H1 (cell line): Measurements from ENCODE around the gene SDHAF4. TPM values are rescaled to one million over a fixed set of nuclear protein-coding genes. Genes with fewer than 3 reads are reported as not detected.

Experiments
- CTCF ChIA-PET: fragments of 300-600 bp; sonication (Branson Sonifier 250); formaldehyde crosslinking; loops from one replicate; lab custom pipeline; 2021; ENCODE audit not compliant: partially characterized antibody; lab: Charles Lee
- POLR2A ChIA-PET: fragments of 300-600 bp; sonication (Branson Sonifier 250); formaldehyde crosslinking; loops from one replicate; lab custom pipeline; 2021; ENCODE audit warnings: inconsistent platforms; ENCODE audit not compliant: partially characterized antibody; lab: Charles Lee
- DNase-seq, 2 experiments: peaks; one replicate each; pipeline versions ENCODE4 v3.0.0 to v3.0.0-alpha.2; 2010 to 2022; ENCODE audit warnings: low spot score in 2 of 2, low read depth in 1 of 2, mixed read lengths in 1 of 2
- FAIRE-seq: peaks from 2 replicates; lab custom pipeline; 2011; peaks lifted over from hg19 to GRCh38; lab: Jason Lieb, UNC
- H2AFZ ChIP-seq: 2 replicates; pipeline ENCODE4 v1.8.1; 2012; ENCODE audit warnings: low read length, inconsistent platforms
- H2AK5ac ChIP-seq: 2 replicates; pipeline ENCODE4 v1.6.1; 2013; ENCODE audit warnings: low read depth, low read length
- H2BK120ac ChIP-seq: replicated peaks from 2 replicates; pipeline ENCODE3; 2013; ENCODE audit warnings: low read depth, low read length, inconsistent platforms
- H2BK12ac ChIP-seq: 2 replicates; pipeline ENCODE4 v1.6.1; 2013; ENCODE audit warnings: low read depth, low read length
- H2BK15ac ChIP-seq: 2 replicates; pipeline ENCODE4 v1.6.1; 2013; ENCODE audit warnings: low read length
- H2BK20ac ChIP-seq: 2 replicates; pipeline ENCODE4 v1.6.1; 2013; ENCODE audit warnings: low read length
- H2BK5ac ChIP-seq: 2 replicates; pipeline ENCODE4 v1.6.1; 2013; ENCODE audit warnings: low read depth, low read length
- H3K14ac ChIP-seq: 2 replicates; pipeline ENCODE4 v1.6.1; 2013; ENCODE audit warnings: inconsistent platforms; ENCODE audit not compliant: insufficient read length
- H3K18ac ChIP-seq: 2 replicates; pipeline ENCODE4 v1.6.1; 2013; ENCODE audit warnings: low read length; ENCODE audit errors: extremely low read depth
- H3K23ac ChIP-seq: 2 replicates; pipeline ENCODE4 v1.6.1; 2013; ENCODE audit warnings: inconsistent platforms; ENCODE audit not compliant: insufficient read length
- H3K23me2 ChIP-seq: 2 replicates; pipeline ENCODE4 v1.6.1; 2013; ENCODE audit warnings: low read depth, low read length
- H3K27ac ChIP-seq: 2 replicates; pipeline ENCODE4 v1.6.1; 2011; ENCODE audit warnings: low read depth, low read length, inconsistent platforms
- H3K27me3 ChIP-seq, 4 experiments: replicated peaks in 1 of 4; 1 replicate in 1 of 4; 2 replicates in 3 of 4; pipeline versions ENCODE4 v1.6.1 to v1.8.1; 2011 to 2013; ENCODE audit warnings: low read length in 3 of 4, mild to moderate bottlenecking in 3 of 4, inconsistent platforms in 2 of 4, mixed read lengths in 2 of 4, moderate library complexity in 1 of 4; ENCODE audit not compliant: control insufficient read depth in 3 of 4, insufficient read depth in 3 of 4; ENCODE audit errors: extremely low read depth in 1 of 4
- H3K36me3 ChIP-seq, 4 experiments: 2 replicates each; pipeline versions ENCODE4 v1.6.1 to v1.8.1; 2011 to 2013; ENCODE audit warnings: mild to moderate bottlenecking in 4 of 4, low read length in 3 of 4, moderate library complexity in 2 of 4, control low read depth in 1 of 4, inconsistent platforms in 1 of 4; ENCODE audit not compliant: insufficient read depth in 4 of 4, control insufficient read depth in 2 of 4
- H3K4ac ChIP-seq: replicated peaks from 2 replicates; pipeline ENCODE3; 2013; ENCODE audit warnings: low read length, low read depth, mixed read lengths, inconsistent platforms; ENCODE audit not compliant: insufficient read length
- H3K4me1 ChIP-seq, 4 experiments: replicated peaks in 1 of 4; 1 replicate in 1 of 4; 2 replicates in 3 of 4; pipeline versions ENCODE4 v1.6.1 to v1.8.1; 2011 to 2013; ENCODE audit warnings: low read length in 3 of 4, inconsistent platforms in 2 of 4, mixed read lengths in 1 of 4; ENCODE audit not compliant: insufficient read depth in 4 of 4, control insufficient read depth in 3 of 4
- H3K4me2 ChIP-seq, 2 experiments: 2 replicates each; pipeline versions ENCODE4 v1.6.1 to v1.8.1; 2011 to 2013; ENCODE audit warnings: low read depth in 2 of 2, low read length in 2 of 2, control low read depth in 1 of 2, inconsistent platforms in 1 of 2, mild to moderate bottlenecking in 1 of 2; ENCODE audit not compliant: insufficient read depth in 1 of 2
- H3K4me3 ChIP-seq, 4 experiments: fragments of 200-600, 300-600 bp in 1 of 4; sonication (generic), shearing (Covaris generic), sonication (Bioruptor Twin) in 1 of 4; 2 replicates each; pipeline versions ENCODE4 v1.5.1 to v1.8.1; 2011 to 2016; ENCODE audit warnings: low read length in 4 of 4, low read depth in 3 of 4, control low read depth in 2 of 4, inconsistent platforms in 2 of 4, mild to moderate bottlenecking in 2 of 4, mixed read lengths in 1 of 4, moderate library complexity in 1 of 4; ENCODE audit not compliant: insufficient read depth in 2 of 4; ENCODE audit errors: extremely low read depth in 1 of 4
- H3K56ac ChIP-seq: replicated peaks from 2 replicates; pipeline ENCODE3; 2013; ENCODE audit warnings: low read depth, mild to moderate bottlenecking, mixed read lengths, low read length, inconsistent platforms; ENCODE audit not compliant: insufficient read length
- H3K79me1 ChIP-seq: 2 replicates; pipeline ENCODE4 v1.6.1; 2013; ENCODE audit warnings: low read depth, low read length, control low read depth
- H3K79me2 ChIP-seq, 2 experiments: 2 replicates each; pipeline versions ENCODE4 v1.6.1 to v1.8.1; 2012 to 2013; ENCODE audit warnings: low read length in 2 of 2, mild to moderate bottlenecking in 2 of 2, inconsistent platforms in 1 of 2; ENCODE audit not compliant: insufficient read depth in 2 of 2, control insufficient read depth in 1 of 2
- H3K9ac ChIP-seq, 4 experiments: replicated peaks in 1 of 4; 1 replicate in 1 of 4; 2 replicates in 3 of 4; pipeline versions ENCODE4 v1.6.1 to v1.8.1; 2011 to 2013; ENCODE audit warnings: low read depth in 3 of 4, low read length in 3 of 4, control low read depth in 2 of 4, mild to moderate bottlenecking in 2 of 4, moderate library complexity in 2 of 4, inconsistent platforms in 1 of 4; ENCODE audit errors: extremely low read depth in 1 of 4
- H3K9me3 ChIP-seq, 2 experiments: 2 replicates each; pipeline versions ENCODE4 v1.6.1 to v1.8.1; 2012 to 2013; ENCODE audit warnings: mild to moderate bottlenecking in 2 of 2, moderate library complexity in 2 of 2, control low read depth in 1 of 2, inconsistent platforms in 1 of 2, low read depth in 1 of 2, low read length in 1 of 2, mixed read lengths in 1 of 2; ENCODE audit not compliant: insufficient read depth in 2 of 2
- H4K20me1 ChIP-seq, 2 experiments: replicated peaks in 1 of 2; 2 replicates each; pipeline versions ENCODE3 to v1.8.1; 2011 to 2013; ENCODE audit warnings: inconsistent platforms in 2 of 2, low read length in 2 of 2, mild to moderate bottlenecking in 1 of 2; ENCODE audit not compliant: insufficient read depth in 2 of 2, control insufficient read depth in 1 of 2
- H4K5ac ChIP-seq: 2 replicates; pipeline ENCODE4 v1.6.1; 2013; ENCODE audit warnings: low read length, low read depth, mixed read lengths, inconsistent platforms; ENCODE audit not compliant: insufficient read length
- H4K8ac ChIP-seq: 2 replicates; pipeline ENCODE4 v1.8.0; 2013; ENCODE audit warnings: mild to moderate bottlenecking, moderate library complexity, low read length, inconsistent platforms; ENCODE audit not compliant: insufficient read depth; ENCODE audit errors: extremely low read depth
- H4K91ac ChIP-seq: replicated peaks from 2 replicates; pipeline ENCODE3; 2013; ENCODE audit warnings: low read length, mixed read lengths, inconsistent platforms; ENCODE audit not compliant: insufficient read length
- EZH2 ChIP-seq: fragments of 200-600 bp; sonication (generic); IDR thresholded peaks from 2 replicates; pipeline ENCODE4 v1.7.1; 2012; ENCODE audit warnings: low read depth, mild to moderate bottlenecking, moderate library complexity, low read length, inconsistent platforms; ENCODE audit not compliant: severe bottlenecking
- HDAC2 ChIP-seq, 2 experiments: fragments of 300-600 bp in 1 of 2; sonication (generic) in 1 of 2; IDR thresholded peaks; 2 replicates each; pipeline ENCODE4 v1.6.1; 2011 to 2012; ENCODE audit warnings: low read depth in 2 of 2, low read length in 2 of 2, mild to moderate bottlenecking in 2 of 2, moderate library complexity in 2 of 2, borderline replicate concordance in 1 of 2, inconsistent platforms in 1 of 2
- RNF2 ChIP-seq: fragments of 200-900, 300-1000 bp; sonication (generic); IDR thresholded peaks from 2 replicates; pipeline ENCODE4 v1.7.1; 2016; ENCODE audit warnings: borderline replicate concordance, low read depth, mild to moderate bottlenecking, antibody characterized with exemption, low read length; ENCODE audit not compliant: poor library complexity, severe bottlenecking; ENCODE audit errors: missing control alignments
- SIN3A ChIP-seq, 2 experiments: IDR thresholded peaks in 1 of 2; conservative IDR thresholded peaks in 1 of 2; 2 replicates each; pipeline ENCODE4 v1.6.1; 2011 to 2012; ENCODE audit warnings: low read length in 2 of 2, improper control_type of control experiment in 1 of 2, low read depth in 1 of 2, mild to moderate bottlenecking in 1 of 2
- SIRT6 ChIP-seq: IDR thresholded peaks from one replicate; pipeline ENCODE4 v1.7.1; 2012; ENCODE audit warnings: low read length, inconsistent platforms
- SIX5 ChIP-seq: IDR thresholded peaks from 2 replicates; pipeline ENCODE4 v1.6.1; 2011; ENCODE audit warnings: mild to moderate bottlenecking, low read depth, low read length
- TAF1 ChIP-seq: IDR thresholded peaks from 2 replicates; pipeline ENCODE4 v1.6.1; 2011; ENCODE audit warnings: mild to moderate bottlenecking, low read depth, low read length
- WGBS, 2 experiments: shearing (Covaris generic) in 1 of 2; methylation state at CpG; one replicate each; pipeline versions ENCODE4 v1.1.6 to v1.1.7; 2013 to 2015; ENCODE audit warnings: low lambda C conversion rate in 2 of 2, mixed read lengths in 2 of 2, inconsistent platforms in 1 of 2, low coverage in 1 of 2, missing lambda C conversion rate in 1 of 2; ENCODE audit not compliant: insufficient replicate concordance in 2 of 2, insufficient coverage in 1 of 2, insufficient read length in 1 of 2; ENCODE audit errors: extremely low coverage in 1 of 2, missing lambda C conversion rate in 1 of 2; 5-methylcytosine and 5-hydroxymethylcytosine counted together
- polyA plus RNA-seq, 7 experiments: library from polyadenylated mRNA; depleted of rRNA in 3 of 7; stranded (reverse) in 5 of 7; unstranded in 2 of 7; fragments of >200 nt in 5 of 7; fragments of 200-250 nt in 2 of 7; gene quantifications; 1 replicate in 5 of 7; 2 replicates in 1 of 7; 4 replicates in 1 of 7; pipeline versions ENCODE4 v1.2.1 to v1.2.3, GENCODE V29; 2011 to 2013; ENCODE audit warnings: missing spikeins in 2 of 7, mixed read lengths in 2 of 7
- total RNA-seq: library from RNA; stranded (reverse); fragmentation: NEBNext Ultra II Directional; extraction: Animal tissue kit (Norgen Biotek cat#: 25700); gene quantifications from 2 replicates; pipeline ENCODE4 v1.2.1, GENCODE V29; 2021
- TF ChIP-seq, protein P1 (sequence below): IDR thresholded peaks from 2 replicates; pipeline ENCODE4 v1.6.1; 2012; ENCODE audit warnings: inconsistent platforms
- TF ChIP-seq, protein P2 (sequence below): IDR thresholded peaks from 2 replicates; pipeline ENCODE4 v1.6.1; 2011; ENCODE audit warnings: low read length, improper control_type of control experiment

The SDHAF4 gene
- total and polyA plus RNA-seq, 2 of the 8 experiments (the other 6 are each of a cell fraction or from before 2014, with no cell fraction given): 9.8 to 14.9 TPM

DNA sequence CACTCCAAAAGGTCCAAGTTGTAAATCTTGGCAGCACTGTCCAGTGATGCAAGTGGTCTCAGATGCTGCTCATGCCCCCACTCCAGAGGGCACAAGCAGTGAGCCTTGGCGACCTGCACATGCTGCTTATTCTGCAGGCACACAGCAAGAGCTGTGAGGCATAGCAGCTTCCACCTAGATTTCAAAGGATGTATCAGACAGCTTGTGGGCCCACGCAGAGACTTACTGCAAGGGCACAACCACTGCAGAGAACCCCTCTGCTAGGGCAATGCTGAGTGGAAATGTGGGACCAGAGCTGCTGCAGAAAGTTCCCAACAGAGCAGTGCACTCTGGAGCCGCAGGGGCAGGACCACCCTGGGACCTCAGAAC is 26.4 kb downstream of the SDHAF4 start:
- no peak overlapping the region for H2BK120ac ChIP-seq
- TF ChIP-seq SIX5 (no peak), TAF1 (no peak), RNF2 (no peak), EZH2 (no peak), HDAC2 (IDR thresholded peaks at IDR 0.05; ENCODE audit: borderline replicate concordance in 1 of 2, low read depth in 2 of 2, low read length in 2 of 2) (no peak), SIRT6 (no peak), SIN3A (conservative IDR thresholded peaks at IDR 0.05 in 1 of 2, IDR thresholded peaks at IDR 0.05 in 1 of 2; ENCODE audit: low read depth in 1 of 2, low read length in 2 of 2) (no peak)
- TF ChIP-seq, protein P1, sequence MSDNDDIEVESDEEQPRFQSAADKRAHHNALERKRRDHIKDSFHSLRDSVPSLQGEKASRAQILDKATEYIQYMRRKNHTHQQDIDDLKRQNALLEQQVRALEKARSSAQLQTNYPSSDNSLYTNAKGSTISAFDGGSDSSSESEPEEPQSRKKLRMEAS: no peak
- TF ChIP-seq, protein P2, sequence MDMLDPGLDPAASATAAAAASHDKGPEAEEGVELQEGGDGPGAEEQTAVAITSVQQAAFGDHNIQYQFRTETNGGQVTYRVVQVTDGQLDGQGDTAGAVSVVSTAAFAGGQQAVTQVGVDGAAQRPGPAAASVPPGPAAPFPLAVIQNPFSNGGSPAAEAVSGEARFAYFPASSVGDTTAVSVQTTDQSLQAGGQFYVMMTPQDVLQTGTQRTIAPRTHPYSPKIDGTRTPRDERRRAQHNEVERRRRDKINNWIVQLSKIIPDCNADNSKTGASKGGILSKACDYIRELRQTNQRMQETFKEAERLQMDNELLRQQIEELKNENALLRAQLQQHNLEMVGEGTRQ: no peak
- TF ChIP-seq, all 59 proteins: peak for 0
- H3K4me1 ChIP-seq: no peaks in the 10 kb centered on the region
- H2BK5ac ChIP-seq: no peak overlapping the region
- H3K27me3 ChIP-seq: no peaks in the 10 kb centered on the region
- no peak overlapping the region for H2BK15ac ChIP-seq
- H3K36me3 ChIP-seq: peaks cover 0 to 6% (median 0%) of the 10 kb centered on the region in 4 experiments; a peak in 2 of 8 replicates
- no peak overlapping the region for H2AK5ac ChIP-seq
- H3K56ac ChIP-seq: no peak overlapping the region
- H3K79me2 ChIP-seq: no peaks in the 10 kb centered on the region
- H3K4me3 ChIP-seq: no peak overlapping the region
- 91% methylated on average over 3 of the region's 3 CpGs; no CpG with 5 or more reads in 1 of the 2 experiments for WGBS, 2 experiments
- H2AFZ ChIP-seq: no peak overlapping the region
- no peak overlapping the region for H4K91ac ChIP-seq
- H4K5ac ChIP-seq: no peak overlapping the region
- no peak overlapping the region for H3K4me2 ChIP-seq
- H2BK12ac ChIP-seq: no peak overlapping the region
- H3K18ac ChIP-seq: no peak overlapping the region
- CTCF ChIA-PET: interaction anchor here (0.6 to 1.3 kb wide), 3 partner anchors 12 to 1451 kb away, joined by 3 to 4 read pairs (median 4); no protein-coding TSS in a partner anchor
- H3K23ac ChIP-seq: no peak overlapping the region
- peaks cover 0 to 2% of the 10 kb centered on the region in 2 experiments for H4K20me1 ChIP-seq
- FAIRE-seq: no peak
- no peaks in the 10 kb centered on the region for H3K23me2 ChIP-seq
- H3K27ac ChIP-seq: no peak overlapping the region
- no peak overlapping the region for H2BK20ac ChIP-seq
- no peak for DNase-seq
- no peak overlapping the region for H3K14ac ChIP-seq
- no peak overlapping the region for H3K4ac ChIP-seq
- no peak overlapping the region for H4K8ac ChIP-seq
- no peaks in the 10 kb centered on the region for H3K79me1 ChIP-seq
- POLR2A ChIA-PET: no interaction called here
- H3K9me3 ChIP-seq: no peaks in the 10 kb centered on the region; a peak in 1 of 4 replicates
- no peak overlapping the region for H3K9ac ChIP-seq
